Panc1 (cell line): ENCODE results near the gene DNASE1L2. TPM values are rescaled to one million over a fixed set of nuclear protein-coding genes. Genes with fewer than 3 reads are reported as not detected.

Experiments
- ATAC-seq: fragments of 200-7000 bp; cut with Tn5 transposase; 2 replicates; pipeline ENCODE4 v1.9.1; 2020; ENCODE audit warnings: mild to moderate bottlenecking, moderate library complexity
- BruUV-seq: library from RNA; stranded (reverse); fragments of 400-500 nt; replicated peaks from 2 replicates; lab custom pipeline; 2021; lab: Mats Ljungman, UMichigan
- CTCF ChIA-PET: fragments of 300-600 bp; sonication (Branson Sonifier 250); formaldehyde crosslinking; loops from one replicate; lab custom pipeline; 2022; ENCODE audit warnings: antibody characterized with exemption; lab: Charles Lee
- POLR2A ChIA-PET: fragments of 300-600 bp; sonication (Branson Sonifier 250); formaldehyde crosslinking; loops from one replicate; lab custom pipeline; 2022; ENCODE audit warnings: antibody characterized with exemption; lab: Charles Lee
- DNase-seq: peaks from one replicate; pipeline ENCODE4 v3.0.0-alpha.2; 2010; ENCODE audit warnings: low read depth, low spot score
- H3K27ac ChIP-seq: 2 replicates; pipeline ENCODE4 v1.5.1; 2011; ENCODE audit warnings: mild to moderate bottlenecking, low read length, inconsistent platforms
- H3K27me3 ChIP-seq: fragments of 200-500 bp; sonication (Bioruptor generic); 2 replicates; pipeline ENCODE4 v1.6.0; 2014; ENCODE audit warnings: low read length, inconsistent platforms; ENCODE audit not compliant: control insufficient read depth, insufficient read depth
- H3K36me3 ChIP-seq: fragments of 200-500 bp; sonication (Bioruptor generic); 2 replicates; pipeline ENCODE4 v1.5.1; 2014; ENCODE audit warnings: inconsistent platforms, mild to moderate bottlenecking, low read length, moderate library complexity; ENCODE audit not compliant: control insufficient read depth, insufficient read depth
- H3K4me1 ChIP-seq: 2 replicates; pipeline ENCODE4 v1.5.1; 2011; ENCODE audit warnings: inconsistent platforms, mild to moderate bottlenecking, low read length, moderate library complexity; ENCODE audit not compliant: control insufficient read depth, insufficient read depth
- H3K4me3 ChIP-seq, 2 experiments: 2 replicates each; pipeline ENCODE4 v1.5.1; 2011 to 2012; ENCODE audit warnings: low read depth in 2 of 2, low read length in 2 of 2, mild to moderate bottlenecking in 2 of 2, inconsistent platforms in 1 of 2, moderate library complexity in 1 of 2
- H3K9me3 ChIP-seq: fragments of 200-500 bp; sonication (Bioruptor generic); 2 replicates; pipeline ENCODE4 v1.5.1; 2014; ENCODE audit warnings: low read depth, mild to moderate bottlenecking, inconsistent platforms, low read length, moderate library complexity; ENCODE audit not compliant: control insufficient read depth, insufficient read depth
- CTCF ChIP-seq: fragments of 450-650 bp; IDR thresholded peaks from 2 replicates; pipeline ENCODE4 v1.5.1; 2017; ENCODE audit warnings: mild to moderate bottlenecking
- POLR2AphosphoS5 ChIP-seq: IDR thresholded peaks from 2 replicates; pipeline ENCODE4 v1.6.1; 2012; ENCODE audit warnings: mild to moderate bottlenecking, low read depth, low read length, moderate library complexity
- SIN3A ChIP-seq: IDR thresholded peaks from 2 replicates; pipeline ENCODE4 v1.6.1; 2012; ENCODE audit warnings: low read depth, mild to moderate bottlenecking, low read length, moderate library complexity, borderline replicate concordance; ENCODE audit not compliant: insufficient read depth
- TCF7L2 ChIP-seq: IDR thresholded peaks from 2 replicates; pipeline ENCODE4 v1.6.1; 2011; ENCODE audit warnings: mild to moderate bottlenecking, low read depth, low read length, inconsistent platforms
- in situ Hi-C: cut with HindIII; loops from 2 replicates; pipeline ENCODE4 v1.10.0; 2016; ENCODE audit warnings: low sequenced_read_pairs, low pct_unique_long_range_greater_than_20kb
- intact Hi-C: fragments of 100-400 bp; cut with micrococcal nuclease; formaldehyde crosslinking; loops from one replicate; pipeline ENCODE4 v1.10.0; 2022; ENCODE audit not compliant: unreplicated experiment
- total RNA-seq: library from RNA; stranded (reverse); gene quantifications from one replicate; pipeline ENCODE4 v1.2.1, GENCODE V29; 2021; ENCODE audit not compliant: unreplicated experiment
- TF ChIP-seq, protein P1 (sequence below), 2 experiments: IDR thresholded peaks; 2 replicates each; pipeline ENCODE4 v1.6.1; 2011 to 2012; ENCODE audit warnings: low read depth in 2 of 2, control low read depth in 1 of 2, low read length in 1 of 2, mild to moderate bottlenecking in 1 of 2, moderate library complexity in 1 of 2; ENCODE audit not compliant: insufficient read depth in 1 of 2

The DNASE1L2 gene
- total RNA-seq, 1 experiment from 2014 or later = 4.4 TPM

- in situ Hi-C loops = no loop called here
- ATAC-seq = no peak
- DNase-seq = no peak
- no TSS peak for BruUV-seq
- ChIA-PET POLR2A (no interaction called here), CTCF (interaction anchor here (0.6 kb wide), 1 partner anchor 15 kb away, joined by 3 read pairs; no protein-coding TSS in a partner anchor)
- TF ChIP-seq TCF7L2 = no peak
- Histone ChIP-seq H3K4me1 (peaks cover 8% of the 10 kb centered on the region), H3K36me3 (no peaks in the 10 kb centered on the region; the same call in 1 of the 2 replicates), H3K27me3 (no peaks in the 10 kb centered on the region), H3K4me3 (no peak overlapping the region), H3K9me3 (no peaks in the 10 kb centered on the region), H3K27ac (no peak overlapping the region)
- intact Hi-C loops = no loop called here
Measured at GRCh38 chr16:2237102-2237482, 848 bp downstream of the DNASE1L2 start.

- DNase-seq = no peak
- H3K36me3 ChIP-seq = no peaks in the 10 kb centered on the region; the same call in 1 of the 2 replicates
- H3K4me1 ChIP-seq = peaks cover 8% of the 10 kb centered on the region
- ChIA-PET POLR2A (no interaction called here), CTCF (interaction anchor here (0.6 kb wide), 1 partner anchor 15 kb away, joined by 3 read pairs; no protein-coding TSS in a partner anchor)
- no peak overlapping the region for H3K27ac ChIP-seq
- H3K9me3 ChIP-seq = no peaks in the 10 kb centered on the region
- intact Hi-C loops (no loop called here), in situ Hi-C loops (no loop called here)
- H3K27me3 ChIP-seq = no peaks in the 10 kb centered on the region
- BruUV-seq = no TSS peak
- H3K4me3 ChIP-seq = no peak overlapping the region
- TF ChIP-seq CTCF = no peak
- no peak for TF ChIP-seq TCF7L2
- TF ChIP-seq, protein P1, sequence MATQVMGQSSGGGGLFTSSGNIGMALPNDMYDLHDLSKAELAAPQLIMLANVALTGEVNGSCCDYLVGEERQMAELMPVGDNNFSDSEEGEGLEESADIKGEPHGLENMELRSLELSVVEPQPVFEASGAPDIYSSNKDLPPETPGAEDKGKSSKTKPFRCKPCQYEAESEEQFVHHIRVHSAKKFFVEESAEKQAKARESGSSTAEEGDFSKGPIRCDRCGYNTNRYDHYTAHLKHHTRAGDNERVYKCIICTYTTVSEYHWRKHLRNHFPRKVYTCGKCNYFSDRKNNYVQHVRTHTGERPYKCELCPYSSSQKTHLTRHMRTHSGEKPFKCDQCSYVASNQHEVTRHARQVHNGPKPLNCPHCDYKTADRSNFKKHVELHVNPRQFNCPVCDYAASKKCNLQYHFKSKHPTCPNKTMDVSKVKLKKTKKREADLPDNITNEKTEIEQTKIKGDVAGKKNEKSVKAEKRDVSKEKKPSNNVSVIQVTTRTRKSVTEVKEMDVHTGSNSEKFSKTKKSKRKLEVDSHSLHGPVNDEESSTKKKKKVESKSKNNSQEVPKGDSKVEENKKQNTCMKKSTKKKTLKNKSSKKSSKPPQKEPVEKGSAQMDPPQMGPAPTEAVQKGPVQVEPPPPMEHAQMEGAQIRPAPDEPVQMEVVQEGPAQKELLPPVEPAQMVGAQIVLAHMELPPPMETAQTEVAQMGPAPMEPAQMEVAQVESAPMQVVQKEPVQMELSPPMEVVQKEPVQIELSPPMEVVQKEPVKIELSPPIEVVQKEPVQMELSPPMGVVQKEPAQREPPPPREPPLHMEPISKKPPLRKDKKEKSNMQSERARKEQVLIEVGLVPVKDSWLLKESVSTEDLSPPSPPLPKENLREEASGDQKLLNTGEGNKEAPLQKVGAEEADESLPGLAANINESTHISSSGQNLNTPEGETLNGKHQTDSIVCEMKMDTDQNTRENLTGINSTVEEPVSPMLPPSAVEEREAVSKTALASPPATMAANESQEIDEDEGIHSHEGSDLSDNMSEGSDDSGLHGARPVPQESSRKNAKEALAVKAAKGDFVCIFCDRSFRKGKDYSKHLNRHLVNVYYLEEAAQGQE (IDR thresholded peaks at IDR 0.05; ENCODE audit: insufficient read depth in 1 of 2, low read depth in 2 of 2, low read length in 1 of 2) = no peak
- TF ChIP-seq SIN3A = no peak
- TF ChIP-seq POLR2AphosphoS5 = no peak; the same call in 1 of the 2 replicates
- no peak for ATAC-seq
Measured at GRCh38 chr16:2237493-2238149, 1.4 kb downstream of the DNASE1L2 start.
